Hepatocyte (in vitro differentiated cells): ENCODE data around the gene BRPF3.

Source experiments
- CTCF ChIP-seq: fragments of 200-600 bp; sonication (generic); IDR thresholded peaks from 2 replicates; pipeline ENCODE4 v1.5.1; 2016; ENCODE audit warnings: antibody characterized with exemption, mild to moderate bottlenecking; ENCODE audit not compliant: poor library complexity
- EZH2 ChIP-seq: fragments of 200-600 bp; sonication (generic); IDR thresholded peaks from 2 replicates; pipeline ENCODE4 v1.6.1; 2016; ENCODE audit warnings: antibody characterized with exemption, mild to moderate bottlenecking, borderline replicate concordance
- EZH2phosphoT487 ChIP-seq: fragments of 200-600 bp; sonication (generic); IDR thresholded peaks from one replicate; pipeline ENCODE4 v1.6.1; 2018; ENCODE audit warnings: antibody characterized with exemption, mild to moderate bottlenecking, low read depth, moderate library complexity; ENCODE audit not compliant: unreplicated experiment, severe bottlenecking

GRCh38 chr6:36268478-36269275, 72.1 kb downstream of the BRPF3 start:
- no peak for TF ChIP-seq CTCF
- TF ChIP-seq EZH2phosphoT487, result no peak
- TF ChIP-seq EZH2, result no peak
